ENCODE measurements around the gene EPC1. TPM values are rescaled to one million over a fixed set of nuclear protein-coding genes. Genes with fewer than 3 reads are reported as not detected.
"Not testable (repeated sequence)": the region's sequence is repeated elsewhere in the genome, so short reads cannot be mapped to it uniquely, and the experiment has no call there.

EPC1 gene
- total RNA-seq, 1 donor from 2014 or later = 25.7 TPM

DNA sequence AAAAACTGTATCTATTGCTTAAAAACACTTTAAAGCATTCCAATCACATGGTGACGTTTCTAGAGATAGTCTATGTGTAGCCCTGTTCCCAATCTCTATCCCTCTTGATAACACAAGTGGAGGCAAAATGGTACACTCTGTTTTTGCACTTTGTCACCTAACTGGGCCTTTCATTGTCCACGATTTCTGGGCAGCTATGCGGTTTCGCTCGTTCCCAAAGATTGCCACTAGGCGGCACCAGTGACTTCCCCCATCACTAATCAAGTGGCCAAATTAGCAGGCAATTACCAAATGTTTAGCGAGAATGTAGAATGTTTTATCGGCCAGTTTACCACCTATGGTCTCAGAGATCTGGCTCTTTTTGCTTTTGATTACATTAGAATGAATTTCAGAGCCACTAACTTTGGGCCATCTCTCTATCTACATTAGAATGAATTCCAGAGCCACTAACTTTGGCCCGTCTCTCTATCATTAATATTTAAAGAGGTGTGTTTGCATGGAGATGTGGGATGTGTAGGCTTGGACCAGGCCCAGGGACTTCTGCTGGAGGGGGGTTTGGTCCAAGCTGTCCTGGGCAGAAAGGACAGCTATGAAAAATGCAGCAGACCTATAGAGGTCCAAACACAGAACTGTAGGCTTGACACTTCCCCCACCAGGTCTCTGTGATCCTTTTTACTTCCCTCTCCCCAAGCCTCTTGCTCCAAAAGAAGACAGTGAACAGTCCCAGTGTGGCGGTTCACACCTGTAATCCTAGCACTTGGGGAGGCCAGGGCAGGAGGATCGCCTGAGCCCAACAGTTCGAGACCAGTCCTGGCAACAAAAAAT lies 90.1 kb downstream of the EPC1 start:
- Histone ChIP-seq H3K4me2 (ENCODE audit: low read length) (no peak overlapping the region), H4K20me1 (ENCODE audit: insufficient read depth, low read length) (no peaks in the 10 kb centered on the region), H3K4me1 (ENCODE audit: insufficient read depth, low read length) (no peaks in the 10 kb centered on the region), H3K27ac (ENCODE audit: low read depth, low read length) (no peak overlapping the region), H3K79me2 (ENCODE audit: insufficient read depth, low read length) (no peaks in the 10 kb centered on the region), H3K9ac (ENCODE audit: low read length) (no peak overlapping the region), H3K36me3 (ENCODE audit: insufficient read depth, low read length) (no peaks in the 10 kb centered on the region), H3K4me3 (ENCODE audit: insufficient read depth, low read depth, low read length) (no peak overlapping the region), H2AFZ (ENCODE audit: low read depth, low read length) (peak overlapping the region; percentile 22), H3K9me3 (ENCODE audit: insufficient read depth, low read depth, low read length) (no peaks in the 10 kb centered on the region), H3K27me3 (ENCODE audit: insufficient read depth, low read length) (no peaks in the 10 kb centered on the region)
- FAIRE-seq (no peak), DNase-seq (ENCODE audit: low read depth) (no peak)
- TF ChIP-seq EZH2 (IDR thresholded peaks at IDR 0.05; ENCODE audit: insufficient read depth, low read length) = no peak
- TF ChIP-seq, protein P1, sequence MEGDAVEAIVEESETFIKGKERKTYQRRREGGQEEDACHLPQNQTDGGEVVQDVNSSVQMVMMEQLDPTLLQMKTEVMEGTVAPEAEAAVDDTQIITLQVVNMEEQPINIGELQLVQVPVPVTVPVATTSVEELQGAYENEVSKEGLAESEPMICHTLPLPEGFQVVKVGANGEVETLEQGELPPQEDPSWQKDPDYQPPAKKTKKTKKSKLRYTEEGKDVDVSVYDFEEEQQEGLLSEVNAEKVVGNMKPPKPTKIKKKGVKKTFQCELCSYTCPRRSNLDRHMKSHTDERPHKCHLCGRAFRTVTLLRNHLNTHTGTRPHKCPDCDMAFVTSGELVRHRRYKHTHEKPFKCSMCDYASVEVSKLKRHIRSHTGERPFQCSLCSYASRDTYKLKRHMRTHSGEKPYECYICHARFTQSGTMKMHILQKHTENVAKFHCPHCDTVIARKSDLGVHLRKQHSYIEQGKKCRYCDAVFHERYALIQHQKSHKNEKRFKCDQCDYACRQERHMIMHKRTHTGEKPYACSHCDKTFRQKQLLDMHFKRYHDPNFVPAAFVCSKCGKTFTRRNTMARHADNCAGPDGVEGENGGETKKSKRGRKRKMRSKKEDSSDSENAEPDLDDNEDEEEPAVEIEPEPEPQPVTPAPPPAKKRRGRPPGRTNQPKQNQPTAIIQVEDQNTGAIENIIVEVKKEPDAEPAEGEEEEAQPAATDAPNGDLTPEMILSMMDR (IDR thresholded peaks at IDR 0.05; ENCODE audit: insufficient read depth, low read depth, low read length) = peak; percentile 92
- Mint-ChIP-seq H3K27me3 (ENCODE audit: low read depth, unreplicated experiment) (peaks cover 3% of the 10 kb centered on the region), H3K4me3 (ENCODE audit: unreplicated experiment) (no peak overlapping the region), H3K4me1 (ENCODE audit: low read depth, unreplicated experiment) (no peaks in the 10 kb centered on the region), H3K36me3 (ENCODE audit: low read depth, unreplicated experiment) (no peaks in the 10 kb centered on the region), H3K27ac (ENCODE audit: unreplicated experiment) (no peak overlapping the region), H3K9me3 (ENCODE audit: unreplicated experiment) (no peaks in the 10 kb centered on the region)

DNA sequence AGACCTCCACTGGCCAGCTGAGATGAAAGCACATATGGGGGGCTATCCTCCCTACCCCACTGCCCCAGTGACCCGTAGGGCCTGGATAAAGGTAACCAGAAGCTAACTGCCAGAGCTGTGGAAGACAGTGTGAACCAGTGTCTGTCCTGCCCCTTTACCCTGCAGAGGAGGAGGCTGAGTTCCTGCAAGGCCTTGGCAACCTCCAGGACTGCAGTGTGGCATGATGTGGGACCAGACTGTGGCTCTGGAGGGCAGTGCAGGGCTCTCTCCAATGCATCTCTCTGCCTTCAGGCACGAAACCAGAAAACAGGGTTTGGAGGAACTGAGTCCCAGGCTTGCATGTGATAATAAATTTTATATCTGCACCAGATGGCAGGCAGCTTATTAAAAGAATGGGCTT lies 93.1 kb downstream of the EPC1 start:
- no peaks in the 10 kb centered on the region for H3K27me3 ChIP-seq (ENCODE audit: insufficient read depth, low read length)
- H2AFZ ChIP-seq (ENCODE audit: low read depth, low read length) = no peak overlapping the region
- H3K36me3 ChIP-seq (ENCODE audit: insufficient read depth, low read length) = no peaks in the 10 kb centered on the region
- H3K9me3 Mint-ChIP-seq (ENCODE audit: unreplicated experiment) = no peaks in the 10 kb centered on the region
- no peaks in the 10 kb centered on the region for H3K4me1 Mint-ChIP-seq (ENCODE audit: low read depth, unreplicated experiment)
- H3K27me3 Mint-ChIP-seq (ENCODE audit: low read depth, unreplicated experiment) = peaks cover 3% of the 10 kb centered on the region
- no peaks in the 10 kb centered on the region for H4K20me1 ChIP-seq (ENCODE audit: insufficient read depth, low read length)
- no peak for TF ChIP-seq EZH2 (IDR thresholded peaks at IDR 0.05; ENCODE audit: insufficient read depth, low read length)
- TF ChIP-seq, protein P1 (IDR thresholded peaks at IDR 0.05; ENCODE audit: insufficient read depth, low read depth, low read length) = no peak
- no peak overlapping the region for H3K4me3 Mint-ChIP-seq (ENCODE audit: unreplicated experiment)
- H3K4me1 ChIP-seq (ENCODE audit: insufficient read depth, low read length) = no peaks in the 10 kb centered on the region
- H3K27ac Mint-ChIP-seq (ENCODE audit: unreplicated experiment) = no peak overlapping the region
- no peaks in the 10 kb centered on the region for H3K36me3 Mint-ChIP-seq (ENCODE audit: low read depth, unreplicated experiment)
- no peak overlapping the region for H3K27ac ChIP-seq (ENCODE audit: low read depth, low read length)
- H3K4me3 ChIP-seq (ENCODE audit: insufficient read depth, low read depth, low read length) = no peak overlapping the region
- H3K79me2 ChIP-seq (ENCODE audit: insufficient read depth, low read length) = no peaks in the 10 kb centered on the region
- H3K4me2 ChIP-seq (ENCODE audit: low read length) = no peak overlapping the region
- no peaks in the 10 kb centered on the region for H3K9me3 ChIP-seq (ENCODE audit: insufficient read depth, low read depth, low read length)
- DNase-seq (ENCODE audit: low read depth) (no peak), FAIRE-seq (no peak)
- no peak overlapping the region for H3K9ac ChIP-seq (ENCODE audit: low read length)

DNA sequence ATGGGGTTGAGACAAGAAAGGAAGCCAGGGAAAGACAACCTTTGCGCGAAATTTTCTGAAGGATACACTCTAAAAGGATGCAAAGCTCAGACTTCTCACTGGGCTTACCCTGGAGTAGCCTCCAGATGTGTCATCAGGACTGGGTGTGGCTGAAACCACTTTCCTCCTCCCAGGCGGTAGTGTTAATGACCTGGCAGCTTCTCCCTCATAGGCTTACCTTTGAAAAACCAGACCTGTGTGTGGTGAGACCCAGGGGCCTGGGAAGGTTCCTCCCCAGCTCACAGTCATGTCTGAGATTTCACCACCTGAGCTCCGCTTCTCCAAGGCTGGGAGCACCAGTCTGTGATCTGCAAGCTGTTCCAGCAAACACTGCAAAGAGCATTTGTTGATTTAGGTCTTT lies 93.7 kb downstream of the EPC1 start:
- Histone ChIP-seq H3K79me2 (ENCODE audit: insufficient read depth, low read length) (no peaks in the 10 kb centered on the region), H3K27ac (ENCODE audit: low read depth, low read length) (no peak overlapping the region)
- no peak overlapping the region for H3K4me3 Mint-ChIP-seq (ENCODE audit: unreplicated experiment)

DNA sequence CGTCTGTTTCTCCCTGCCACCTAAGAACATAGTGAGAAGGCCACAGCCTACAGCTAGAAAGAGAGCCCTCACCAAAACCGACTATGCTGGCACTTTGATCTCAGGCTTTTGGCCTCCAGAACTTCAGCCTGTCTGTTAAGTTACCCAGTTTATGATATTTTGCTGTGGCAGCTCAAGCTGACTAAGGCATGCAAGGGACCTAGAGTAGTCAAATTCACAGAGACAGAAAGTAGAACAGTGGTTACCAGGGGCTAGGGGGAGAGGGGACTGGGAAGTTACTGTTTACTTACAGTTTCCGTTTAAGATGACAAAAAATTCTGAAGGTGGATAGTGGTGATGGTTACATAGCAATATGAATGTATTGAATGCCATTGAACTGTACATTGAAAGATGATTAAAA lies 96.5 kb downstream of the EPC1 start:
- not testable (repeated sequence) for H3K4me3 ChIP-seq (ENCODE audit: insufficient read depth, low read depth, low read length)

More for the DNA sequence above, 93.7 kb downstream of the EPC1 start:
- no peak for DNase-seq (ENCODE audit: low read depth)
- H3K27me3 Mint-ChIP-seq (ENCODE audit: low read depth, unreplicated experiment) = peaks cover 3% of the 10 kb centered on the region
- no peaks in the 10 kb centered on the region for H4K20me1 ChIP-seq (ENCODE audit: insufficient read depth, low read length)
- no peaks in the 10 kb centered on the region for H3K36me3 Mint-ChIP-seq (ENCODE audit: low read depth, unreplicated experiment)
- no peak overlapping the region for H3K27ac Mint-ChIP-seq (ENCODE audit: unreplicated experiment)
- H3K36me3 ChIP-seq (ENCODE audit: insufficient read depth, low read length) = no peaks in the 10 kb centered on the region
- H3K27me3 ChIP-seq (ENCODE audit: insufficient read depth, low read length) = no peaks in the 10 kb centered on the region
- no peak overlapping the region for H2AFZ ChIP-seq (ENCODE audit: low read depth, low read length)
- no peaks in the 10 kb centered on the region for H3K9me3 Mint-ChIP-seq (ENCODE audit: unreplicated experiment)
- TF ChIP-seq EZH2 (IDR thresholded peaks at IDR 0.05; ENCODE audit: insufficient read depth, low read length) = no peak
- TF ChIP-seq, protein P1 (IDR thresholded peaks at IDR 0.05; ENCODE audit: insufficient read depth, low read depth, low read length) = no peak
- no peak for FAIRE-seq
- no peak overlapping the region for H3K9ac ChIP-seq (ENCODE audit: low read length)
- no peak overlapping the region for H3K4me2 ChIP-seq (ENCODE audit: low read length)
- no peaks in the 10 kb centered on the region for H3K4me1 Mint-ChIP-seq (ENCODE audit: low read depth, unreplicated experiment)
- H3K9me3 ChIP-seq (ENCODE audit: insufficient read depth, low read depth, low read length) = no peaks in the 10 kb centered on the region
- no peak overlapping the region for H3K4me3 ChIP-seq (ENCODE audit: insufficient read depth, low read depth, low read length)
- no peaks in the 10 kb centered on the region for H3K4me1 ChIP-seq (ENCODE audit: insufficient read depth, low read length)

More for the DNA sequence above, 96.5 kb downstream of the EPC1 start:
- not testable (repeated sequence) for H3K4me1 ChIP-seq (ENCODE audit: insufficient read depth, low read length); H3K27ac Mint-ChIP-seq (ENCODE audit: unreplicated experiment); H3K4me3 Mint-ChIP-seq (ENCODE audit: unreplicated experiment); H3K36me3 ChIP-seq (ENCODE audit: insufficient read depth, low read length); H3K27me3 ChIP-seq (ENCODE audit: insufficient read depth, low read length); DNase-seq (ENCODE audit: low read depth); H3K79me2 ChIP-seq (ENCODE audit: insufficient read depth, low read length); H3K27me3 Mint-ChIP-seq (ENCODE audit: low read depth, unreplicated experiment); FAIRE-seq; H3K9ac ChIP-seq (ENCODE audit: low read length); H3K9me3 Mint-ChIP-seq (ENCODE audit: unreplicated experiment); H3K9me3 ChIP-seq (ENCODE audit: insufficient read depth, low read depth, low read length); H3K4me2 ChIP-seq (ENCODE audit: low read length); H3K4me1 Mint-ChIP-seq (ENCODE audit: low read depth, unreplicated experiment); H4K20me1 ChIP-seq (ENCODE audit: insufficient read depth, low read length); H2AFZ ChIP-seq (ENCODE audit: low read depth, low read length); H3K36me3 Mint-ChIP-seq (ENCODE audit: low read depth, unreplicated experiment); H3K27ac ChIP-seq (ENCODE audit: low read depth, low read length)
